Neural cell (in vitro differentiated cells): ENCODE results near the gene EXD2. TPM values are rescaled to one million over a fixed set of nuclear protein-coding genes. Genes with fewer than 3 reads are reported as not detected.

Experiments used
- H2AFZ ChIP-seq: fragments of 200-600, 300-800 bp; sonication (generic), shearing (Covaris generic); 2 replicates; pipeline ENCODE4 v1.6.0; 2014; ENCODE audit warnings: low read depth, mild to moderate bottlenecking, antibody characterized with exemption, low read length, moderate library complexity
- H3F3A ChIP-seq: fragments of 200-600 bp; shearing (Covaris generic); 2 replicates; pipeline ENCODE4 v1.6.1; 2016; ENCODE audit warnings: mild to moderate bottlenecking, moderate library complexity, mixed read lengths, antibody characterized with exemption, low read length; ENCODE audit not compliant: insufficient read depth, poor library complexity, severe bottlenecking
- H3K27ac ChIP-seq: fragments of 200-600, 300-800 bp; sonication (generic), shearing (Covaris generic); 2 replicates; pipeline ENCODE4 v1.5.1; 2014; ENCODE audit warnings: mild to moderate bottlenecking, low read length, moderate library complexity
- H3K27me3 ChIP-seq: fragments of 300-800, 200-600 bp; sonication (generic), shearing (Covaris generic); 2 replicates; pipeline ENCODE4 v1.6.0; 2014; ENCODE audit warnings: mild to moderate bottlenecking, low read depth, low read length, moderate library complexity; ENCODE audit not compliant: insufficient read depth
- H3K36me3 ChIP-seq: fragments of 300-800, 200-600 bp; sonication (generic), shearing (Covaris generic); 2 replicates; pipeline ENCODE4 v1.5.1; 2014; ENCODE audit warnings: mild to moderate bottlenecking, antibody characterized with exemption, low read length, moderate library complexity; ENCODE audit not compliant: insufficient read depth
- H3K4me2 ChIP-seq: fragments of 300-800, 200-600 bp; sonication (generic), shearing (Covaris generic); 2 replicates; pipeline ENCODE4 v1.6.0; 2014; ENCODE audit warnings: mild to moderate bottlenecking, low read length
- H3K4me3 ChIP-seq: fragments of 300-800, 200-600 bp; sonication (generic), shearing (Covaris generic); 2 replicates; pipeline ENCODE4 v1.5.1; 2014; ENCODE audit warnings: mild to moderate bottlenecking, low read length, moderate library complexity
- H3K79me2 ChIP-seq: fragments of 200-600 bp; shearing (Covaris generic); replicated peaks from 2 replicates; pipeline ENCODE4 v1.6.0; 2014; ENCODE audit warnings: mild to moderate bottlenecking, low read length, moderate library complexity; ENCODE audit not compliant: insufficient read depth
- H3K9ac ChIP-seq: fragments of 300-800, 200-600 bp; sonication (generic), shearing (Covaris generic); 2 replicates; pipeline ENCODE4 v1.6.1; 2016; ENCODE audit warnings: mild to moderate bottlenecking, low read length, mixed read lengths
- H3K9me2 ChIP-seq: fragments of 200-600 bp; shearing (Covaris generic); 2 replicates; pipeline ENCODE4 v1.6.1; 2016; ENCODE audit warnings: mild to moderate bottlenecking, low read length, mixed read lengths; ENCODE audit not compliant: insufficient read depth
- H3K9me3 ChIP-seq: fragments of 200-600, 300-800 bp; sonication (generic), shearing (Covaris generic); 2 replicates; pipeline ENCODE4 v1.6.1; 2016; ENCODE audit warnings: mild to moderate bottlenecking, mixed run types, low read length, moderate library complexity, mixed read lengths
- H4K20me1 ChIP-seq: fragments of 200-600 bp; shearing (Covaris generic); 2 replicates; pipeline ENCODE4 v1.6.1; 2016; ENCODE audit warnings: mild to moderate bottlenecking, mixed run types; ENCODE audit not compliant: insufficient read depth
- CTCF ChIP-seq: fragments of 450-650 bp; IDR thresholded peaks from 2 replicates; pipeline ENCODE4 v1.5.1; 2014; ENCODE audit warnings: antibody characterized with exemption, mild to moderate bottlenecking, moderate library complexity; ENCODE audit not compliant: poor library complexity, severe bottlenecking
- EP300 ChIP-seq: fragments of 450-650 bp; conservative IDR thresholded peaks from 2 replicates; pipeline ENCODE4 v1.6.1; 2014; ENCODE audit warnings: antibody characterized with exemption, mild to moderate bottlenecking, moderate library complexity; ENCODE audit not compliant: poor library complexity, severe bottlenecking
- EZH2 ChIP-seq: fragments of 200-600, 300-800 bp; shearing (Covaris generic), sonication (generic); IDR thresholded peaks from 2 replicates; pipeline ENCODE4 v1.6.1; 2014; ENCODE audit warnings: antibody characterized with exemption, low read length, borderline replicate concordance, mild to moderate bottlenecking; ENCODE audit not compliant: insufficient read depth, poor library complexity, severe bottlenecking
- MXI1 ChIP-seq: fragments of 450-650 bp; conservative IDR thresholded peaks from 2 replicates; pipeline ENCODE4 v1.6.1; 2014; ENCODE audit warnings: antibody characterized with exemption, mild to moderate bottlenecking; ENCODE audit not compliant: poor library complexity, severe bottlenecking
- POLR2AphosphoS5 ChIP-seq: IDR thresholded peaks from 2 replicates; pipeline ENCODE4 v1.6.1; 2012
- RAD21 ChIP-seq: fragments of 450-650 bp; conservative IDR thresholded peaks from 2 replicates; pipeline ENCODE4 v1.6.1; 2014; ENCODE audit warnings: antibody characterized with exemption, mild to moderate bottlenecking, moderate library complexity
- REST ChIP-seq: IDR thresholded peaks from 2 replicates; pipeline ENCODE4 v1.6.1; 2012; ENCODE audit warnings: borderline replicate concordance
- SMC3 ChIP-seq: fragments of 450-650 bp; conservative IDR thresholded peaks from 2 replicates; pipeline ENCODE4 v1.6.1; 2014; ENCODE audit warnings: antibody characterized with exemption, mild to moderate bottlenecking, moderate library complexity; ENCODE audit not compliant: poor library complexity
- TAF1 ChIP-seq: IDR thresholded peaks from 2 replicates; pipeline ENCODE4 v1.6.1; 2012; ENCODE audit warnings: low read depth
- polyA plus RNA-seq: library from polyadenylated mRNA; depleted of rRNA; stranded (reverse); fragments of >200 nt; gene quantifications from 2 replicates; pipeline ENCODE4 v1.2.3, GENCODE V29; 2014

Gene EXD2
- polyA plus RNA-seq, 1 donor from 2014 or later: 43.3 TPM

DNA sequence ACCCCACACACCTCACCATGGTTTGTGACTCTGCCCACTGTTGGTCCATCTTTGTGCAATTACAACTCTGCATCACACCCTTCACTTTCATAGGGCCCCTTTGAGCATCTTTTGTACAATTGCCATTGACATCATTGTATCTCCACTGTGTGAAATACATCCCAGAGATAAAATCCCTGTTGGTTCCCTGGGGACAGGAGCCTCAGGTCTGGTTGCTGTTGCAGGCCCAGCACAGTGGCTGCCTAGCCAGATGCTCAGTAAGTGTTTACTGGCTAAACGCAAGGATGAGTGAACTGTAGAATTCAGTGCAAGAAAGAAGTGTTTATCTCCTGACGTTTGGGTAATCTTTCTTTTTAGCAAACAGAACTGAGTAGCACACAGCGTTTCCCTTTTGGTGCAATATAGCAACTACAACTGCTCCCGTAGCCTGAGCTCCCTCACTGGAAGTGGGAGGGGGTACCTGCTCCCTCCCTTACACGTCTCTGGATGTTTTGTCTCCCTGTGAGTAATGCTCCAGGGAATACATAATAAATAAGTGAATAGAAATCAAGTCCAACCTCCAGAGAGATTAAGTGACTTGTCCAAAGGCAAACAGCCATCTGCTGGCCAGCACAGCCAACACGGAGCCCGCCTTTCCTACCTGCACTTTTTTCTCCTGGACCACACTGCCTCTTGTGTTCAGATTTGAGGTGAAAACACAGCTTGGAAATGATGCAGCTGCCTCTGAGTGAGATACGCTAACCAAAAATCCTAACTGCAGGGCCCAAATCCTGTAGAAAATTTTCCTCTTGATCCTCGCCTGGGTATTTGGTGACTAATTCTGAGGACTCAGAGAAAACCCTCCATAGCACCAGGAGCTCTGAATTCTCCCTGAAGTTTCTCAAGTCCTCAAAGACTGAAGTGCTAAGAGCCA lies 96.1 kb downstream of the EXD2 start:
- Histone ChIP-seq H3K4me3 (no peak overlapping the region), H3K27ac (no peak overlapping the region), H3K9me3 (no peaks in the 10 kb centered on the region), H3K9ac (no peak overlapping the region), H3K9me2 (no peaks in the 10 kb centered on the region), H4K20me1 (no peaks in the 10 kb centered on the region), H3K79me2 (no peaks in the 10 kb centered on the region), H3K4me2 (no peak overlapping the region), H3K27me3 (no peaks in the 10 kb centered on the region), H2AFZ (no peak overlapping the region), H3K36me3 (no peaks in the 10 kb centered on the region), H3F3A (no peaks in the 10 kb centered on the region)
- TF ChIP-seq REST: no peak
- TF ChIP-seq TAF1: no peak
- TF ChIP-seq POLR2AphosphoS5: no peak
- TF ChIP-seq CTCF: peak; percentile 40
- TF ChIP-seq RAD21: peak; percentile 21
- no peak for TF ChIP-seq MXI1
- no peak for TF ChIP-seq EP300
- TF ChIP-seq SMC3: no peak
- no peak for TF ChIP-seq EZH2

DNA sequence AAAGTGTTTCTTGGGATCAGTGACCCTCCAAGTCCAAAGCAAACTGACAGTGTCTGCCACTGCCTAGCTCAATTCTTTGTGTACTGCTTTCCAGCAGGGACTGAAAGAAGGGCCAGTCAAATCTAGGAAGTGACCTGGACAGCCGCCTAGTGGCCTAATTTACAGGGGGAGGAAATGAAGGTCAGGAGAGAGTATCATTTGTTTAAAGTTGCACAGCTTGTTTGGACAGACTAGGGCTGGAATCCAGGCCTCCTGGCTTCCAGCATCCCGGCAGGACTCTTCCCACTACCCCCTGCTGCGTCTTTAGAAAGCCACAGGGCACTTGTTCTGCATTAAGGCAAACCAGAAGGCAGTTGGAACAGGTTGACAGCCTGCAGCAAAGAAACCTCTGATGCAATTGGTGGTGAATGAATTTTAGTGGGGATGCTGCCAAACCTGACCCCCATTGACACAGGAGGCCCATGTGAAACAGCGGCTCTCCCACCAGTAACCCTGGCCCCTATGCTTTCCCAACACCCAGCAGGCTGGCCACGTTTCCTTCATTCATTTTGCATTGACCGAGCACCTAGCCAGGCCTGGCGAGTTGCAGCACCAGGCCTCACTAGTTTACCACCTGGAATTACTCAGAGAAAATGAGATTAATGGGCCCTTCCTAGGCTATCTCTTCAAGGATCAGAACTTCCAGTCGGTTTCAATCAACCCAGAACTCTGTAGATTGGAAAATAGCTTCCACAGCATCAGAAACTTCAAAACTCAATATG lies 96.9 kb downstream of the EXD2 start:
- H3K4me3 ChIP-seq: no peak overlapping the region
- no peaks in the 10 kb centered on the region for H3F3A ChIP-seq
- H4K20me1 ChIP-seq: no peaks in the 10 kb centered on the region
- TF ChIP-seq REST (no peak), RAD21 (no peak), TAF1 (no peak), EP300 (no peak), POLR2AphosphoS5 (no peak), CTCF (no peak), EZH2 (no peak), SMC3 (no peak), MXI1 (no peak)
- H3K9me3 ChIP-seq: no peaks in the 10 kb centered on the region
- H3K4me2 ChIP-seq: no peak overlapping the region
- H3K9me2 ChIP-seq: no peaks in the 10 kb centered on the region
- H3K27ac ChIP-seq: no peak overlapping the region
- no peaks in the 10 kb centered on the region for H3K27me3 ChIP-seq
- no peaks in the 10 kb centered on the region for H3K36me3 ChIP-seq
- H3K9ac ChIP-seq: no peak overlapping the region
- H3K79me2 ChIP-seq: no peaks in the 10 kb centered on the region
- H2AFZ ChIP-seq: no peak overlapping the region
